GM18498 (cell line): ENCODE results near the gene RAB28.
"Not testable (repeated sequence)": the region's sequence is repeated elsewhere in the genome, so short reads cannot be mapped to it uniquely, and the experiment has no call there.

ENCODE experiments used
- ATAC-seq: cut with Tn5 transposase; IDR thresholded peaks from one replicate; pipeline ENCODE4 v1.9.1; 2021; ENCODE audit warnings: mild to moderate bottlenecking, moderate library complexity; ENCODE audit not compliant: unreplicated experiment

Gene RAB28

GRCh38 chr4:13452927-13453579, 31.1 kb downstream of the RAB28 start:
- no peak for ATAC-seq

- ATAC-seq = no peak
Observed at GRCh38 chr4:13449590-13449989, 34.5 kb downstream of the RAB28 start.

DNA sequence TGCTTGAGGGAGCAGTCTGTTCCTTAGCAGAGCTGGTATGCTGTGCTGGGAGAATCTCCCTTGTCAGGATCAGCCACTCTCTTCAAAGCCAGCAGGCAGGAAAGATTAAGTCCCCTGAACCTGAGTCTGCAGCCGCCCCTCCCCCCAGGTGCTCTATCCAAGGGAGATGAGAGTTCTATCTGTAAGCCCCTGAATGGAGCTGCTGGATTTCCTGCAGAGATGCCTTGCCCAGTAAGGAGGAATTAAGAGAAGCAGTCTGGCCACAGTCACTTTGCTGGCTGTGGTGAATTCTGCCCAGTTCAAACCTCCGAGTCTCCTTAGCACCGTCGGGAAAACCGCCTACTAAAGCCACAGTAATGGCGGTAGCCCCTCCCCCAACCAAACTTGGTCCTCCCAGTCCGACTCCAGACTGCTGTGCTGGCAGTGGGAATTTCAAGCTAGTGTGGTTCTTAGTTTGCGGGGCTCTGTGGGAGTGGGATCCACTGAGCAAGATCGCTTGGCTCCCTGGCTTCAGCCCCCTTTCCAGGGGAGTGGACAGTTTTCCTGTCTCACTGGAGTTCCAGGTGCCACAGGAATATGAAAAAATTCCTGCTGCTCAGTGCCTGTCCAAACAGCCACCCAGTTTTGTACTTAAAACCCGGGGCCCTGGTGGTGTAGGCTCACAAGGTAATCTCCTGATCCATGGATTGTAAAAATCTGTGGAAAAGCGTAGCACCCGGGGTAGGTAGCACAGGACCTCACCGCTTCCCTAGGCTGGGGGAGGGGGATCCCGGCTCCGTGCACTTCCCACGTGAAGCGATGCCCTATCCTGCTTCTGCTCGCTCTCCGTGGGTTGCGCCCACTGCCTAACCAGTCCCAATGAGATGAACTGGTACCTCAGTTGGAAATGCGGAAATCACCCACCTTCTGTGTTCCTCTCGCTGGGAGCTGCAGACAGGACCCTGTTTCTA, 38.0 kb downstream of the RAB28 start:
- ATAC-seq = no peak

DNA sequence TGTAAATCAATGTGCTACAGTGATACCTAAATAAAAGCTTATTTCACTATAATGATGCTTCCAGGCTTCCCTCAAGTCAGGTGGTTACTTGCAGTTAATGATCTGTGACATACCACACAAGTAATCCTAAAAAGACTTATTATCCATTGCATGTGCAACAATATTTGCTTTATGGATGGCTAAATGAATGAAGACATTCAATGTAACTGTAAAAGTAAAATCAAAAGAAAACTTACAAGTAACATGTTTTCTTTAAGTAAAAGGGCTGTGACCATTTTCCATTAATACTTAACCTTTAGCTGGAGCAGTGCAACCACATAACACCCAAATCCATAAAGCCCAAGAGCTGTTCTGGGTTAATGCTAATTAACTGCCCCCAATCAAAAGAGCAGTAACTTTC, 42.6 kb downstream of the RAB28 start:
- ATAC-seq = no peak

- ATAC-seq = no peak
Observed at GRCh38 chr4:13436962-13437361, 47.2 kb downstream of the RAB28 start.

DNA sequence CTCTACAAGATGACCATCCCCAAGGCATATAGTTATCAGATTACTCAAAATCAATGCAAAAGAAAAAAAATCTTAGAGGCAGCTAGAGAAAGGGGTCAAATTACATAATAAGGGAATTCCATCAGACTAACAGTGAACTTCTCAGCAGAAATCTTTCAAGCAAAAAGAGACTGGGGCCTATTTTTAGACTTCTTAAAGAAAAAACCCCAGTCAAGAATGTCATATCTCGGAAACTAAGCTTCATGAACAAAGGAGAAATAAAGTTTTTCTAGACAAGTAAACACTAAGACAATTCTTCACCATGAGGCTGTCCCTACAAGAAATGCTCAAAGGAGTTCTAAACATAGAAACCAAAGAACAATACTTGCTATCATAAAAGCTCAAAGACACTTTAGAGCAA, 51.7 kb downstream of the RAB28 start:
- ATAC-seq = no peak

DNA sequence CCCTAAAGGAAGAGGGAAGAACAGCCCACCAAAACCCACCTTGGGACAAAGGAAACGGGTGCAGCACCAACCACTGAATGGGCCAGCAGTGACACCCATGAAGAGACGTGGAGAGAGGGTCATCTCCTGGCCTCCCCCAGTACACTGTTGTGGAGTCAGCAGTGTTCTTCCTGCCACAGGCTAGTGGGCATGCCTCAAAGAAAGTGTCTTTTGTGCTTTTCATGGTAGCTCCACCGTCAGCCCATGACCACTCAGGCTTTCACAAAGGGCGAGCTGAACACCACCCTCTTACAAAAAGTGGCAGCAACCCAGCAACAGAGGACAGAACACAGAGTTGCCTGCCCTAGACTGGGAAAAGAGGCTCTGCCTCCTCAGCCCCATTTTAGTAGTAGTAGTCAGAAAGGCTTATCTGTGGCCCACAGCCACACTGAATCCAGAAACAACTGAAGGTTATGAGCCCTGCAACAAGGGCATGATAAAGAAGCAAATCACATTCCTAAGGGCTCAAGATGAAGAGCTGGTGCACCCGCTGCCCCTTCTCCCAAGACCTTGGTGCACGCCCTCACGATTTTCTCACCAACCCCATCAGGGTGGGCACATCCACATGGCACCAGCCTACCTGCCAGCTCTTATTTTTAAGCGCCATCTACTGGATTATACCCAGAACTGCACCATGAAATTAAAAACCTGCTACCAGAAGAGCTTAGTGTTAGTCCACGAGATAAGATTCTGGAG, 53.1 kb downstream of the RAB28 start:
- no peak for ATAC-seq

GRCh38 chr4:13427599-13428325, 56.4 kb downstream of the RAB28 start:
- ATAC-seq = no peak

- no peak for ATAC-seq
Observed at GRCh38 chr4:13415068-13415785, 68.9 kb downstream of the RAB28 start.

GRCh38 chr4:13413729-13414437, 70.3 kb downstream of the RAB28 start:
- no peak for ATAC-seq

DNA sequence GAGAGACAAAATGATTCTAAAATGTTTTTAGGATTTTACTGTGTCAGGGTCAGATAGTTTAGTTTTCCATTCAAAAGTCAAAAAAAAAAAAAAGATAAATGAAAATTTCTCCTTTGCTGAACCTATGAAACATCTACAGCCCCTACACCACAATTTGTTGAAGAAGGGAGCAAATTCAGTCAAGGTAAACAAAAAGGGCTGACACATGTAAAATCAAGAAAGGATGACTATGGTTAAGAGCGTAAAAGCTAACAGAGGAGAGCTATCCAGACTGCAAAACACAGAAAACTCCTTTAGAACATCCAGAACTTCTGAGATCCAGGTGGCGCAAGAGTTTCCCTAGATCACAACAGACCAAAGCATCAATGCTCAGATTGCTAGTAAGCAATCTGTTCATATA, 72.2 kb downstream of the RAB28 start:
- no peak for ATAC-seq

- ATAC-seq = no peak
Observed at GRCh38 chr4:13409324-13409723, 74.8 kb downstream of the RAB28 start.

DNA sequence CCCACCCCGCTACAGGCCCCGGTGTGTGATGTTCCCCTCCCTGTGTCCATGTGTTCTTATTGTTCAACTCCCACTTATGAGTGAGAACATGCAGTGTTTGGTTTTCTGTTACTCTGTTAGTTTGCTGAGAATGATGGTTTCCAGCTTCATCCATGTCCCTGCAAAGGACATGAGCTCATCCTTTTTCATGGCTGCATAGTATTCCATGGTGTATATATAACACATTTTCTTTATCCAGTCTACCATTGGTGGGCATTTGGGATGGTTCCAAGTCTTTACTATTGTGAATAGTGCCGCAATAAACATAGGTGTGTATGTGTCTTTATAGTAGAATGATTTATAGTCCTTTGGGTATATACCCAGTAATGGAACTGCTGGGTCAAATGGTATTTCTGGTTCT, 78.0 kb downstream of the RAB28 start:
- not testable (repeated sequence) for ATAC-seq

DNA sequence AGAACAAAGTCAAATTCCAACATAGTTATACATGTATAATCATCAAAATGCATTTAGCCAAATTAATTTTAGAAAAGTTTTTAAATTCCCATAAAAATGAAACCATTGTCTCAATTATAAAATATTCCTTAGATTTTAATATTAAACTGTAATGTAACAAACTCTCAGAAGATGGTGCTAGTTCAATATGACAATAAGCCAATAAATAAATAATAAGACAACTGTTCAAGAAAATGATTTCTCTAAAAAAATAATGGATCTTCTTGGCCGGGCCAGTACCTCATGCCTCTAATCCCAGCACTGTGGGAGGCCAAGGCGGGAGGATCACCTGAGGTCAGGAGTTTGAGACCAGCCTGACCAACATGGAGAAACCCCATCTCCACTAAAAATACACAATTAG, 80.3 kb downstream of the RAB28 start:
- ATAC-seq = no peak

- no peak for ATAC-seq
Observed at GRCh38 chr4:13403326-13403725, 80.8 kb downstream of the RAB28 start.

GRCh38 chr4:13399257-13399656, 84.9 kb downstream of the RAB28 start:
- no peak for ATAC-seq

DNA sequence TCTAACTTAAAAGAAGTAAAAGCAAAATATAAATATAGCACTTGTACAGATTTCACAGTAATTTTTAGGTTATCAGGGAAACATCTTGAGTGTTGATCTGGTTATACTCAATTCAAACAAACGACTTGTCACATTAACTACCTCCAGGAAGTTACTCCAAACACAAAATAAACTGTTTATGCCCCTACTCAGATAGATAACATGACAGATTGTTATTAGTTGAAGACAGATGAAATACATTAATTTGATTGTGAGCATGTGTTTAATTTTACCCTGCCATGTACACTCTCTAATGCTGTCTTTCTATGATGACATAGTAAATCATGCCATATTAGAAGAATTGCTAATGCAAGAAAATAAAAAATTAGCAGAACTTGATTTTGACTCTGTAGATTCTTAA, 88.0 kb downstream of the RAB28 start:
- no peak for ATAC-seq

DNA sequence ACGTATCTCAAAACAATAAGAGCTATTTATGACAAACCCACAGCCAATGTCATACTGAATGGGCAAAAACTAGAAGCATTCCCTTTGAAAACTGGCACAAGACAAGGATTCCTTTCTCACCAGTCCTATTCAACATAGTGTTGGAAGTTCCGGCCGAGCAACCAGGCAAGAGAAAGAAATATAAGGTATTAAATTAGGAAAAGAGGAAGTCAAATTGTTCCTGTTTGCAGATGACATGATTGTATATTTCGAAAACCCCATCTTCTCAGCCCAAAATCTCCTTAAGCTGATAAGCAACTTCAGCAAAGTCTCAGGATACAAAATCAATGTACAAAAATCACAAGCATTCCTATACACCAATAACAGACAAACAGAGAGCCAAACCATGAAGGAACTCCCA, 94.2 kb downstream of the RAB28 start:
- not testable (repeated sequence) for ATAC-seq

DNA sequence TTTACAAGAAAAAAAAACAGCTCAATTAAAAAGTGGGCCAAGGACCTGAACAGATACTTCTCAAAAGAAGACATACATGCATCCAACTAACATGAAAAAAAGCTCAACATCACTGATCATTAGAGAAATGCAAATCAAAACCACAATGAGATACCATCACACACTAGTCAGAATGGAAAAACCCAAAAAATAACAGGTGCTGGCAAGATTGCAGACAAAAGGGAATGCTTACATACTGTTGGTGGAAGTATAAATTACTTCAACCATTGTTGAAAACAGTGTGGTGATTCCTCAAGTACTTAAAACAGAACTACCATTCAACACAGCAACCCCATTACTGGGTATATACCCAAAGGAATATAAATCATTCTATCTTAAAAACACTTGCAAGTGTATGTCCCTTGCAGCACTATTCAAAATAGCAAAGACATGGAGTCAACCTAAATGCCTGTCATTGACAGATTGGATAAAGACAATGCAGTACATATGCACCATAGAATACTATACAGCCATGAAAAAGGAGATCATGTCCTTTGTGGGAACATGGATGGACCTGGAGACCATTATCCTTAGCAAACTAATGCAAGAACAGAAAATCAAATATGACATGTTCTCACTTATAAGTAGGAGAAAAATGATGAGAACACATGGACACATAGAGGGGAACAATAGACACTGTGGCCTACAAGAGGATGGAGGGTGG, 97.6 kb downstream of the RAB28 start:
- ATAC-seq = peak; percentile 97
